VCaP (cell line): ENCODE results near the gene DLL3.

Source experiments
- H3K27ac ChIP-seq: fragments of 450-650 bp; 2 replicates; pipeline ENCODE4 v1.5.1; 2017
- CTCF ChIP-seq: fragments of 450-650 bp; conservative IDR thresholded peaks from 2 replicates; pipeline ENCODE4 v1.5.1; 2017; ENCODE audit warnings: mild to moderate bottlenecking, moderate library complexity

DLL3 gene

DNA sequence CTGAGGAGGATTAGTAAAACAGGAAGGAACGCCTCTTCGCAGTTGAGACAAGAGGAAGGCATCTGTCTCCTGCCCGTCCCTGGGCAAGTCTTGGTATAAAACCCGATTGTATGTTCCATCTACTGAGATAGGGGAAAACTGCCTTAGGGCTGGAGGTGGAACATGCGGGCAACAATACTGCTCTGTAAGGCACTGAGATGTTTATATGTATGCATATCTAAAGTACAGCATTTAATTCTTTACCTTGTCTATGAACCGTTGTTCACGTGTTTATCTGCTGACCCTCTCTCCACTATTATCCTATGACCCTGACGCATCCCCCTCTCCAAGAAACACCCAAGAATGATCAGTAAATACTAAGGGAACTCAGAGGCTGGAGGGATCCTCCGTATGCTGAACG lies 18.8 kb upstream of the DLL3 start:
- TF ChIP-seq CTCF, result no peak
- peak overlapping the region; percentile 86 for H3K27ac ChIP-seq

- no peak for TF ChIP-seq CTCF
- H3K27ac ChIP-seq, result peak within 1 kb of the TSS; percentile 86
Observed at GRCh38 chr19:39480337-39481228, 18.2 kb upstream of the DLL3 start, which contains the start of gene TIMM50. Gene TIMM50, plus strand, starts transcription at chr19:39480838. Its CDS starts 16 bp downstream, at chr19:39480854.

DNA sequence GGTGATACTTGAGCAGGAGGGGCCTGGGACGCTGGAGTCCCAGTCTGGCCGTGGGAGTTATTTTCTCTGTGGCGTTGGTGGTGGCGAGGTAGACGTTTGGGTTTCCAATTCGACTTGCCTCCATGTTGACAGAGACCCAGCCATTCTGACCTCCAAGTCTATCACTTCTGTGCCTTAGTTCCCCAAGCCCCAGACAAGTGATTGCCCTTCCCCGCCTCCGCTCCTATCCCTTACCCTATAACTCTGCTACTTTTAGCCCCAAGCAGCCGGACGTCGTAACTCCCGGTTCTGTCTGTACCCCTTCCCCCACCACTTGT lies 17.6 kb upstream of the DLL3 start:
- TF ChIP-seq CTCF, result no peak
- H3K27ac ChIP-seq, result peak overlapping the region; percentile 86

DNA sequence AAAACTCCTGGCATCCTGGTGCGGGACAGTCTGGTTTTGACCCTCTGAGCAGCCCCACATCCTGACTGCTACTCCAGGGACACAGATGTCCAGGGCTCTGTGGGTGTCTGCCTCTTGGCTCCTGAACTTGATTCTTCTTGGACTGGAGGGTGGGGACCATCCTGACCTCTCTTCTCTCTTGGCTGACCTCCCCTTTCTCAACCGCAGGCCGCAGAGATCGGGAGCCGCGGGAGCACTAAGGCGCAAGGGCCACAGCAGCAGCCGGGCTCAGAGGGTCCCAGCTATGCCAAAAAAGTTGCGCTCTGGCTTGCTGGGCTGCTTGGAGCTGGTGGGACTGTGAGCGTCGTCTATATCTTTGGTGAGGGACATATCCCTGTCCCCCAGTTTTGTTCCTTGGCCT lies 17.1 kb upstream of the DLL3 start:
- no peak for TF ChIP-seq CTCF
- H3K27ac ChIP-seq, result peak overlapping the region; percentile 86

DNA sequence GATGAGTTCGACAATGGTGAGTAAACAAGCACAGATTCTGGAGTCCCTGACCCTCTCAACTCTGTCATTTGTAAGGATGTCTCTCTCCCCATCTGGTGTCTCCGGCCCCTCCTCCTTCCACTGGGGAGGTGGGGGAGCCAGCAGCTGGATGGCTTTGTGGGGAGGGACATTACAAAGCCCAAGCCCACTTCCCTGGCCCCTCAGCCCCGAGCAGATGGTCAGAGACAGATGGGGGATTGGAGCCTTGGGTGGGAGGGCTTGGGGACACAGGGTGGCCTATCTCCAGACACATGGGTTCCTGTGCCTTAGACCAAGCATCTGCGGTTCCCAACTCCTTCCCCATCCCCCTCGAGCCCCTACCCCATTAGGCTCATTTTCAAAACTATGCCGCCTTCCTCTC lies 15.6 kb upstream of the DLL3 start:
- no peak overlapping the region for H3K27ac ChIP-seq
- no peak for TF ChIP-seq CTCF

GRCh38 chr19:39489756-39490155 lies 9.0 kb upstream of the DLL3 start:
- no peak overlapping the region for H3K27ac ChIP-seq
- TF ChIP-seq CTCF, result no peak

GRCh38 chr19:39492225-39492624 lies 6.5 kb upstream of the DLL3 start:
- TF ChIP-seq CTCF, result no peak
- H3K27ac ChIP-seq, result no peak overlapping the region
